Activated CD4-positive, CD25-positive, alpha-beta regulatory T cell treated with anti-CD3 and anti-CD28 coated beads, Interleukin-2, amount 50 U/mL, for 24 hours (primary cell): ENCODE data around the gene ARRB1.

Source experiments
- ATAC-seq, 2 donors: fragments of 150-1000 bp; cut with Tn5 transposase; one replicate each; pipeline ENCODE4 v1.10.0; 2021; ENCODE audit warnings: mild to moderate bottlenecking in 1 of 2, moderate library complexity in 1 of 2

The ARRB1 gene

GRCh38 chr11:75219869-75220268 lies 131.6 kb downstream of the ARRB1 start:
- ATAC-seq: no peak

DNA sequence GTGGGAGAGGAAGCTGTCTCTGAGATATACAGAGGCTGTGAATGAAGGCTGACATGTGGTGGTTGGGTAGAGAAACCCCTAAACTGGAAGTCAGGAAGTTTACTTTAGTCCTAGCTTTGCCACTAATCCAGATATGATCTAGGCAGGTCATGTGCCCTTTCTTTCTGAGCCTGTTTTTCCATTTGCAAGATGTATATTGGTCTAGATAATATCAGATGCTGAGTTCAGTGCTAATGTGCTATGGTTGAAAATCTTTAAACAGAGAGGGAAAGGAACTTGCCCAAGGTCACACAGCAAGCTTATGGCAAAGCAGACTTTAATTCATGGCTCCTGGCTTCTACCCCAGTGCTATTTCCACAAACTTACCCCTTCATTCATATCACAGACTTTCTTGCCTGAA lies 136.6 kb downstream of the ARRB1 start:
- no peak for ATAC-seq

- ATAC-seq: peak in 1 of 2 donors; percentile 58
Measured at GRCh38 chr11:75214411-75214821, 137.0 kb downstream of the ARRB1 start.
